Neural cell (in vitro differentiated cells): ENCODE measurements around the gene TMEM87A.

Experiments used
- POLR2AphosphoS5 ChIP-seq: IDR thresholded peaks from 2 replicates; pipeline ENCODE4 v1.6.1; 2012
- SMC3 ChIP-seq: fragments of 450-650 bp; conservative IDR thresholded peaks from 2 replicates; pipeline ENCODE4 v1.6.1; 2014; ENCODE audit warnings: antibody characterized with exemption, mild to moderate bottlenecking, moderate library complexity; ENCODE audit not compliant: poor library complexity
- TAF1 ChIP-seq: IDR thresholded peaks from 2 replicates; pipeline ENCODE4 v1.6.1; 2012; ENCODE audit warnings: low read depth
- TF ChIP-seq, protein P1 (sequence below): fragments of 450-650 bp; IDR thresholded peaks from 2 replicates; pipeline ENCODE4 v1.5.1; 2014; ENCODE audit warnings: antibody characterized with exemption, mild to moderate bottlenecking, moderate library complexity; ENCODE audit not compliant: poor library complexity, severe bottlenecking
- TF ChIP-seq, protein P2 (sequence below): IDR thresholded peaks from 2 replicates; pipeline ENCODE4 v1.6.1; 2012; ENCODE audit warnings: borderline replicate concordance

- TF ChIP-seq, protein P1, sequence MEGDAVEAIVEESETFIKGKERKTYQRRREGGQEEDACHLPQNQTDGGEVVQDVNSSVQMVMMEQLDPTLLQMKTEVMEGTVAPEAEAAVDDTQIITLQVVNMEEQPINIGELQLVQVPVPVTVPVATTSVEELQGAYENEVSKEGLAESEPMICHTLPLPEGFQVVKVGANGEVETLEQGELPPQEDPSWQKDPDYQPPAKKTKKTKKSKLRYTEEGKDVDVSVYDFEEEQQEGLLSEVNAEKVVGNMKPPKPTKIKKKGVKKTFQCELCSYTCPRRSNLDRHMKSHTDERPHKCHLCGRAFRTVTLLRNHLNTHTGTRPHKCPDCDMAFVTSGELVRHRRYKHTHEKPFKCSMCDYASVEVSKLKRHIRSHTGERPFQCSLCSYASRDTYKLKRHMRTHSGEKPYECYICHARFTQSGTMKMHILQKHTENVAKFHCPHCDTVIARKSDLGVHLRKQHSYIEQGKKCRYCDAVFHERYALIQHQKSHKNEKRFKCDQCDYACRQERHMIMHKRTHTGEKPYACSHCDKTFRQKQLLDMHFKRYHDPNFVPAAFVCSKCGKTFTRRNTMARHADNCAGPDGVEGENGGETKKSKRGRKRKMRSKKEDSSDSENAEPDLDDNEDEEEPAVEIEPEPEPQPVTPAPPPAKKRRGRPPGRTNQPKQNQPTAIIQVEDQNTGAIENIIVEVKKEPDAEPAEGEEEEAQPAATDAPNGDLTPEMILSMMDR = no peak
- TF ChIP-seq POLR2AphosphoS5 = no peak
- TF ChIP-seq, protein P2, sequence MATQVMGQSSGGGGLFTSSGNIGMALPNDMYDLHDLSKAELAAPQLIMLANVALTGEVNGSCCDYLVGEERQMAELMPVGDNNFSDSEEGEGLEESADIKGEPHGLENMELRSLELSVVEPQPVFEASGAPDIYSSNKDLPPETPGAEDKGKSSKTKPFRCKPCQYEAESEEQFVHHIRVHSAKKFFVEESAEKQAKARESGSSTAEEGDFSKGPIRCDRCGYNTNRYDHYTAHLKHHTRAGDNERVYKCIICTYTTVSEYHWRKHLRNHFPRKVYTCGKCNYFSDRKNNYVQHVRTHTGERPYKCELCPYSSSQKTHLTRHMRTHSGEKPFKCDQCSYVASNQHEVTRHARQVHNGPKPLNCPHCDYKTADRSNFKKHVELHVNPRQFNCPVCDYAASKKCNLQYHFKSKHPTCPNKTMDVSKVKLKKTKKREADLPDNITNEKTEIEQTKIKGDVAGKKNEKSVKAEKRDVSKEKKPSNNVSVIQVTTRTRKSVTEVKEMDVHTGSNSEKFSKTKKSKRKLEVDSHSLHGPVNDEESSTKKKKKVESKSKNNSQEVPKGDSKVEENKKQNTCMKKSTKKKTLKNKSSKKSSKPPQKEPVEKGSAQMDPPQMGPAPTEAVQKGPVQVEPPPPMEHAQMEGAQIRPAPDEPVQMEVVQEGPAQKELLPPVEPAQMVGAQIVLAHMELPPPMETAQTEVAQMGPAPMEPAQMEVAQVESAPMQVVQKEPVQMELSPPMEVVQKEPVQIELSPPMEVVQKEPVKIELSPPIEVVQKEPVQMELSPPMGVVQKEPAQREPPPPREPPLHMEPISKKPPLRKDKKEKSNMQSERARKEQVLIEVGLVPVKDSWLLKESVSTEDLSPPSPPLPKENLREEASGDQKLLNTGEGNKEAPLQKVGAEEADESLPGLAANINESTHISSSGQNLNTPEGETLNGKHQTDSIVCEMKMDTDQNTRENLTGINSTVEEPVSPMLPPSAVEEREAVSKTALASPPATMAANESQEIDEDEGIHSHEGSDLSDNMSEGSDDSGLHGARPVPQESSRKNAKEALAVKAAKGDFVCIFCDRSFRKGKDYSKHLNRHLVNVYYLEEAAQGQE = no peak
- TF ChIP-seq TAF1 = no peak
- TF ChIP-seq SMC3 = no peak
Observed at GRCh38 chr15:42194513-42194912, 78.7 kb downstream of the TMEM87A start.
